Loucy (cell line): ENCODE results near the gene RPH3AL.
A peak's percentile ranks its signal among the peaks of the same experiment; 100 is the strongest.

ENCODE experiments used
- H2AFZ ChIP-seq: fragments of 200-600 bp; sonication (generic); 2 replicates; pipeline ENCODE4 v1.6.0; 2016; ENCODE audit warnings: antibody characterized with exemption, mild to moderate bottlenecking, low read length, moderate library complexity
- H3F3A ChIP-seq: fragments of 200-600 bp; 2 replicates; pipeline ENCODE4 v1.6.0; 2016; ENCODE audit warnings: antibody characterized with exemption, low read depth, mild to moderate bottlenecking
- H3K27me3 ChIP-seq: fragments of 200-600 bp; sonication (generic); 2 replicates; pipeline ENCODE4 v1.6.1; 2014; ENCODE audit warnings: low read length, mild to moderate bottlenecking; ENCODE audit not compliant: insufficient read depth, poor library complexity, severe bottlenecking
- H3K36me3 ChIP-seq: fragments of 200-600 bp; sonication (generic); 2 replicates; pipeline ENCODE4 v1.6.1; 2016; ENCODE audit warnings: low read length; ENCODE audit not compliant: insufficient read depth
- H3K4me1 ChIP-seq: fragments of 200-600 bp; sonication (generic); 2 replicates; pipeline ENCODE4 v1.5.1; 2014; ENCODE audit warnings: low read length, mild to moderate bottlenecking; ENCODE audit not compliant: insufficient read depth, poor library complexity, severe bottlenecking
- H3K4me2 ChIP-seq: fragments of 200-600 bp; sonication (generic); 2 replicates; pipeline ENCODE4 v1.6.0; 2014; ENCODE audit warnings: antibody characterized with exemption, low read length, low read depth, mild to moderate bottlenecking; ENCODE audit not compliant: poor library complexity, severe bottlenecking
- H3K4me3 ChIP-seq: fragments of 200-600 bp; sonication (generic); 2 replicates; pipeline ENCODE4 v1.5.1; 2014; ENCODE audit warnings: low read length, mild to moderate bottlenecking, mixed read lengths; ENCODE audit not compliant: poor library complexity, severe bottlenecking
- H3K79me2 ChIP-seq: fragments of 200-600 bp; sonication (generic); 2 replicates; pipeline ENCODE4 v1.6.1; 2014; ENCODE audit warnings: low read length; ENCODE audit not compliant: insufficient read depth
- H3K9ac ChIP-seq: fragments of 200-600 bp; sonication (generic); 2 replicates; pipeline ENCODE4 v1.6.0; 2014; ENCODE audit warnings: mild to moderate bottlenecking, low read depth, low read length, moderate library complexity; ENCODE audit not compliant: poor library complexity, severe bottlenecking
- H3K9me2 ChIP-seq: fragments of 200-600 bp; sonication (generic); replicated peaks from 2 replicates; pipeline ENCODE4 v1.6.1; 2016; ENCODE audit warnings: low read depth, low read length, mixed read lengths
- H3K9me3 ChIP-seq: fragments of 200-600 bp; sonication (generic); 2 replicates; pipeline ENCODE4 v1.6.1; 2014; ENCODE audit warnings: mild to moderate bottlenecking, antibody characterized with exemption, low read length, low read depth; ENCODE audit not compliant: insufficient read depth
- H4K20me1 ChIP-seq: fragments of 200-600 bp; sonication (generic); 2 replicates; pipeline ENCODE4 v1.6.0; 2014; ENCODE audit warnings: antibody characterized with exemption, low read length, mild to moderate bottlenecking; ENCODE audit not compliant: insufficient read depth, poor library complexity, severe bottlenecking
- CTCF ChIP-seq: fragments of 200-600 bp; sonication (generic); conservative IDR thresholded peaks from 2 replicates; pipeline ENCODE4 v1.5.1; 2014; ENCODE audit warnings: mild to moderate bottlenecking, antibody characterized with exemption, low read length
- EZH2phosphoT487 ChIP-seq: fragments of 200-600 bp; IDR thresholded peaks from 2 replicates; pipeline ENCODE4 v1.6.1; 2018; ENCODE audit warnings: antibody characterized with exemption, mild to moderate bottlenecking, moderate library complexity, borderline replicate concordance

The RPH3AL gene

GRCh38 chr17:330993-331701 lies 21.5 kb downstream of the RPH3AL start:
- H3K4me1 ChIP-seq: no peaks in the 10 kb centered on the region
- H3K4me3 ChIP-seq: no peak overlapping the region
- TF ChIP-seq EZH2phosphoT487 (no peak), CTCF (no peak)
- H3K36me3 ChIP-seq: no peaks in the 10 kb centered on the region
- no peaks in the 10 kb centered on the region for H3K27me3 ChIP-seq
- no peaks in the 10 kb centered on the region for H3K9me3 ChIP-seq
- H2AFZ ChIP-seq: no peak overlapping the region
- H3K79me2 ChIP-seq: no peaks in the 10 kb centered on the region
- no peaks in the 10 kb centered on the region for H4K20me1 ChIP-seq
- no peaks in the 10 kb centered on the region for H3K9me2 ChIP-seq
- no peaks in the 10 kb centered on the region for H3F3A ChIP-seq
- H3K4me2 ChIP-seq: peak overlapping the region; percentile 18
- H3K9ac ChIP-seq: no peak overlapping the region

GRCh38 chr17:329784-330420 lies 22.7 kb downstream of the RPH3AL start:
- TF ChIP-seq CTCF: no peak
- no peak for TF ChIP-seq EZH2phosphoT487
- H3K9ac ChIP-seq: no peak overlapping the region
- no peaks in the 10 kb centered on the region for H3K79me2 ChIP-seq

GRCh38 chr17:327971-328370 lies 24.6 kb downstream of the RPH3AL start:
- no peaks in the 10 kb centered on the region for H4K20me1 ChIP-seq
- no peaks in the 10 kb centered on the region for H3K9me2 ChIP-seq
- no peaks in the 10 kb centered on the region for H3F3A ChIP-seq
- no peak overlapping the region for H3K4me3 ChIP-seq
- H3K79me2 ChIP-seq: no peaks in the 10 kb centered on the region
- no peak overlapping the region for H2AFZ ChIP-seq
- no peak overlapping the region for H3K4me2 ChIP-seq
- H3K4me1 ChIP-seq: no peaks in the 10 kb centered on the region
- TF ChIP-seq EZH2phosphoT487 (no peak), CTCF (no peak)
- H3K9ac ChIP-seq: no peak overlapping the region
- H3K9me3 ChIP-seq: no peaks in the 10 kb centered on the region
- no peaks in the 10 kb centered on the region for H3K27me3 ChIP-seq
- no peaks in the 10 kb centered on the region for H3K36me3 ChIP-seq

More at GRCh38 chr17:329784-330420, 22.7 kb downstream of the RPH3AL start:
- Histone ChIP-seq H3K36me3 (no peaks in the 10 kb centered on the region), H3K9me3 (no peaks in the 10 kb centered on the region), H3F3A (no peaks in the 10 kb centered on the region), H2AFZ (no peak overlapping the region), H3K9me2 (no peaks in the 10 kb centered on the region), H3K27me3 (no peaks in the 10 kb centered on the region), H4K20me1 (no peaks in the 10 kb centered on the region), H3K4me1 (no peaks in the 10 kb centered on the region), H3K4me2 (peak overlapping the region; percentile 3), H3K4me3 (no peak overlapping the region)
